Measurements from ENCODE around the gene FGGY.

GRCh38 chr1:59609245-59609644, 312.4 kb downstream of the FGGY start:
- no peak for TF ChIP-seq CTCF (IDR thresholded peaks at IDR 0.05)
- TF ChIP-seq POLR2AphosphoS5 (IDR thresholded peaks at IDR 0.05) = no peak
